ENCODE data around the gene RALB.

RALB gene

DNA sequence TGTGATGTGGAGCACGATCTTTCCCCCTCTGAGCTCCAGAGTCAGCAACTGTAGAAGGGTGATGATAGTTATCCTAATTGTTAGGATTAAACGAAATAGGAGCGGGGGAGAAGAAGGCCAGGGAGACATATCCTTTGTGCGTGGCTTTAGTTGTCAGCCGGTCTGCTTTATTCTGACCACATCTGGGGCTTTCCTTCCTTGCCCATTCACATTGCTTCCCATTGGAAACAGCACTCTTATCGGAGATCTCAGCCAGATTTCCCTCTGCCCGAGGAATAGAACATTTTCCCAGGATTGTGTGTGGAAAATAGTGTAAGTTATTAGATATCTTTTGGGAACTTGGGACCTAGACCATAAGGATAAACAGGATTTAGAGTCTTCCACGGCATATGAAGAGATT is 1.5 kb downstream of the RALB start:
- H3K9me3 ChIP-seq: no peaks in the 10 kb centered on the region
- H3K4me1 ChIP-seq (ENCODE audit: control insufficient read depth in 1 of 2, insufficient read depth in 1 of 2, low read depth in 1 of 2, low read length in 1 of 2): peaks cover 69 to 70% of the 10 kb centered on the region in 2 experiments
- no peaks in the 10 kb centered on the region for H3K27me3 ChIP-seq
- TF ChIP-seq, protein P1, sequence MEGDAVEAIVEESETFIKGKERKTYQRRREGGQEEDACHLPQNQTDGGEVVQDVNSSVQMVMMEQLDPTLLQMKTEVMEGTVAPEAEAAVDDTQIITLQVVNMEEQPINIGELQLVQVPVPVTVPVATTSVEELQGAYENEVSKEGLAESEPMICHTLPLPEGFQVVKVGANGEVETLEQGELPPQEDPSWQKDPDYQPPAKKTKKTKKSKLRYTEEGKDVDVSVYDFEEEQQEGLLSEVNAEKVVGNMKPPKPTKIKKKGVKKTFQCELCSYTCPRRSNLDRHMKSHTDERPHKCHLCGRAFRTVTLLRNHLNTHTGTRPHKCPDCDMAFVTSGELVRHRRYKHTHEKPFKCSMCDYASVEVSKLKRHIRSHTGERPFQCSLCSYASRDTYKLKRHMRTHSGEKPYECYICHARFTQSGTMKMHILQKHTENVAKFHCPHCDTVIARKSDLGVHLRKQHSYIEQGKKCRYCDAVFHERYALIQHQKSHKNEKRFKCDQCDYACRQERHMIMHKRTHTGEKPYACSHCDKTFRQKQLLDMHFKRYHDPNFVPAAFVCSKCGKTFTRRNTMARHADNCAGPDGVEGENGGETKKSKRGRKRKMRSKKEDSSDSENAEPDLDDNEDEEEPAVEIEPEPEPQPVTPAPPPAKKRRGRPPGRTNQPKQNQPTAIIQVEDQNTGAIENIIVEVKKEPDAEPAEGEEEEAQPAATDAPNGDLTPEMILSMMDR (IDR thresholded peaks at IDR 0.05): no peak
- H3K36me3 ChIP-seq: no peaks in the 10 kb centered on the region
- peak overlapping the region; percentile 100 for H3K27ac ChIP-seq
- H3K4me3 ChIP-seq (ENCODE audit: low read depth in 1 of 2, low read length in 1 of 2): peak overlapping the region; percentile 77 to 80

DNA sequence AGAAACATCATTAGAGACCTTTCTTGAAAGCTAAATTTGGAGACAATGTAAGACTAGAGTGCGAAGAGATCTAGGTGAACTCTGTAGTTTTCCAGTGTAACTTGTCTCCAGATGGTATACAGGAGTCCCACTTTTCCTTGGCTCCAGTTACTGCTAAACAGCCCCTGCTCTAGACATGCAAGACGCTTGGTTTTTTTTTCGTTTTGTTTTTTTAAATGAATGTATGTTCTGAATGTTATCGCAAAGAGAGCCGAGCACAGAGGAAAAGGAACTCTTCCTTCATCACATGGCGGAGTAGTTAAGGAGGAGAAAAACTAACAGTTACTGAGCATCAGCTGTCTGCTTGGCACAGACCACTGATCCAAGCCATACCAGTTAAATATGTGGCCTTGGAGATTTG is 2.4 kb downstream of the RALB start:
- Histone ChIP-seq H3K27me3 (no peaks in the 10 kb centered on the region), H3K9me3 (no peaks in the 10 kb centered on the region), H3K27ac (peak overlapping the region; percentile 100), H3K36me3 (no peaks in the 10 kb centered on the region), H3K4me3 (ENCODE audit: low read depth in 1 of 2, low read length in 1 of 2) (peak overlapping the region; percentile 77 to 80), H3K4me1 (ENCODE audit: control insufficient read depth in 1 of 2, insufficient read depth in 1 of 2, low read depth in 1 of 2, low read length in 1 of 2) (peaks cover 70 to 72% of the 10 kb centered on the region in 2 experiments)
- TF ChIP-seq, protein P1 (IDR thresholded peaks at IDR 0.05): no peak

DNA sequence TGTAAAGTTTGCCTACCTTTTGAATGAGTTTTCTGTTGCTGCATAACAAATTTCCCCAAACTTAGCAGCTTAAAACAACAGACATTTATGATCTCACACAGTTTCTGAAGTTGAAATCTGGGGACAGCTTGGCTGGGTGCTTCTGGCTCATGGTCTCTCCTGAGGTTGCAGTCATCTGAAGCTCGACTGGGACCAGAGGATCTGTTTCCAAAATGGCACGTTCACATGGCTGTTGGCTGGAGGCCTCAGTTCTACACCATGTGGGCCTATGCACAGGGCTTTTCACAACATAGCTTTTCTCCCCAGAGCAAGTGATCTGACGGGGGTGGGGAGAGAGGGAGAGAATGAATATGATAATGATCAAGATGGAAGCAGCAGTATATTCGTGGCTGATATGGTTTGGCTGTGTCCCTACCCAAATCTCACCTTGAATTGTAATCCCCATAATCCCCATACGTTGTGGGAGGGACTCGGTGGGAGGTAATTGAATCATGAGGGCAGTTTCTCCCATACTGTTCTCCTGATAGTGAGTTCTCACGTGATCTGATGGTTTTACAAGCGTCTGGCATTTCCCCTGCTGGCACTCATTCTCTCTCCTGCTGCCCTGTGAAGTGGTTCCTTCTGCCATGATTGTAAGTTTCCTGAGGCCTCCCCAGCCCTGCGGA is 3.5 kb downstream of the RALB start:
- Histone ChIP-seq H3K9me3 (no peaks in the 10 kb centered on the region), H3K27ac (peak overlapping the region; percentile 100), H3K4me1 (ENCODE audit: control insufficient read depth in 1 of 2, insufficient read depth in 1 of 2, low read depth in 1 of 2, low read length in 1 of 2) (peaks cover 78 to 79% of the 10 kb centered on the region in 2 experiments), H3K36me3 (no peaks in the 10 kb centered on the region), H3K27me3 (no peaks in the 10 kb centered on the region), H3K4me3 (ENCODE audit: low read depth in 1 of 2, low read length in 1 of 2) (peak overlapping the region; percentile 77 to 80)
- TF ChIP-seq, protein P1 (IDR thresholded peaks at IDR 0.05): no peak

DNA sequence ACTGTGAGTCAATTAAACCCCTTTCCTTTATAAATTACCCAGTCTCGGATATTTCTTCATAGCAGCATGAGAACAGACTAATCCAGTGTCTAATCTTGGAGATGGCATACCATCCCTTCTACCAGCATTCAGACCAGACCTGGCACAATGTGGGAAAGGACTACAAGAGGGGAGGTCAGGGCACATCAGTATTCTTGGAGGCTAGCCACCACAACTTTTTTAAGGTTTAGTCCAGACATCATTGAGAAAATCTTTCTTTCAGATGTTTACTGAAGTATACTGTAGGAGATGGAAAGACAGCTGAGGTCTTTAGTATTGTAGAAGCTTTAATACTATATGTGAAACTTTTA is 4.0 kb downstream of the RALB start:
- TF ChIP-seq, protein P1 (IDR thresholded peaks at IDR 0.05): no peak
- no peaks in the 10 kb centered on the region for H3K27me3 ChIP-seq
- H3K27ac ChIP-seq: peak overlapping the region; percentile 100
- H3K4me3 ChIP-seq (ENCODE audit: low read depth in 1 of 2, low read length in 1 of 2): peak overlapping the region; percentile 77 to 80
- H3K4me1 ChIP-seq (ENCODE audit: control insufficient read depth in 1 of 2, insufficient read depth in 1 of 2, low read depth in 1 of 2, low read length in 1 of 2): peaks cover 78 to 79% of the 10 kb centered on the region in 2 experiments
- no peaks in the 10 kb centered on the region for H3K9me3 ChIP-seq
- H3K36me3 ChIP-seq: no peaks in the 10 kb centered on the region

DNA sequence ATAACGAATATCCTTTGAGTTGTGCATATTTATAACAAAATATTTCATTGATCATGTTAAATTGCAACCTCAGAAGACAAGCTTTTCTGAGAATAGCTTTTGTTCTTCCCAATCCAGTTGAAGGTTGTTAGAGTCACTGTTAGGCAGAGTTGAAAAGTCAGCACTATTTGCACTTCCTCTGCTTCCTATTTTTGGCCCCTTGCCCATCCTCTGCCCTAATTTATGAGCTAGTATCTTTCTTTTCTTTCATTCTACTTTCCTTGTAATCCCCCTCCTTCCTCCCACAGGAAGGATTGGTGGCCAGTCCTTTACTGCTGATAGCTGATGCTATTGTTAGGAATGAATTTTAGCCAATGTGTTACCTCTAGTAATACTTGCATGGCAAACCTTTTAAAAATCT is 4.9 kb downstream of the RALB start:
- Histone ChIP-seq H3K4me3 (ENCODE audit: low read depth in 1 of 2, low read length in 1 of 2) (peak overlapping the region; percentile 77 to 80), H3K9me3 (no peaks in the 10 kb centered on the region), H3K27ac (peak overlapping the region; percentile 100), H3K36me3 (no peaks in the 10 kb centered on the region), H3K27me3 (no peaks in the 10 kb centered on the region), H3K4me1 (ENCODE audit: control insufficient read depth in 1 of 2, insufficient read depth in 1 of 2, low read depth in 1 of 2, low read length in 1 of 2) (peaks cover 80 to 83% of the 10 kb centered on the region in 2 experiments)
- TF ChIP-seq, protein P1 (IDR thresholded peaks at IDR 0.05): no peak
